H1 (cell line): Measurements from ENCODE around the gene MACROD2. TPM values are rescaled to one million over a fixed set of nuclear protein-coding genes. Genes with fewer than 3 reads are reported as not detected.

Source experiments
- ATF3 ChIP-seq: IDR thresholded peaks from 2 replicates; pipeline ENCODE4 v1.6.1; 2011; ENCODE audit warnings: low read depth, mild to moderate bottlenecking, low read length; ENCODE audit not compliant: insufficient read depth
- GTF2F1 ChIP-seq: IDR thresholded peaks from 2 replicates; pipeline ENCODE4 v1.6.1; 2012; ENCODE audit warnings: low read depth, low read length, improper control_type of control experiment, borderline replicate concordance
- POLR2AphosphoS5 ChIP-seq: IDR thresholded peaks from 2 replicates; pipeline ENCODE4 v1.6.1; 2011; ENCODE audit warnings: low read depth, low read length
- RFX5 ChIP-seq: IDR thresholded peaks from 2 replicates; pipeline ENCODE4 v1.6.1; 2011; ENCODE audit warnings: low read depth, low read length, improper control_type of control experiment, borderline replicate concordance
- RXRA ChIP-seq: IDR thresholded peaks from 2 replicates; pipeline ENCODE4 v1.6.1; 2011; ENCODE audit warnings: low read depth, mild to moderate bottlenecking, low read length, moderate library complexity; ENCODE audit not compliant: insufficient read depth
- polyA plus RNA-seq, 7 experiments: library from polyadenylated mRNA; depleted of rRNA in 3 of 7; stranded (reverse) in 5 of 7; unstranded in 2 of 7; fragments of >200 nt in 5 of 7; fragments of 200-250 nt in 2 of 7; gene quantifications; 1 replicate in 5 of 7; 2 replicates in 1 of 7; 4 replicates in 1 of 7; pipeline versions ENCODE4 v1.2.1 to v1.2.3, GENCODE V29; 2011 to 2013; ENCODE audit warnings: missing spikeins in 2 of 7, mixed read lengths in 2 of 7
- total RNA-seq: library from RNA; stranded (reverse); fragmentation: NEBNext Ultra II Directional; extraction: Animal tissue kit (Norgen Biotek cat#: 25700); gene quantifications from 2 replicates; pipeline ENCODE4 v1.2.1, GENCODE V29; 2021

The MACROD2 gene
- total and polyA plus RNA-seq, 2 of the 8 experiments (the other 6 are each of a cell fraction or from before 2014, with no cell fraction given): 0.70 to 3.9 TPM

DNA sequence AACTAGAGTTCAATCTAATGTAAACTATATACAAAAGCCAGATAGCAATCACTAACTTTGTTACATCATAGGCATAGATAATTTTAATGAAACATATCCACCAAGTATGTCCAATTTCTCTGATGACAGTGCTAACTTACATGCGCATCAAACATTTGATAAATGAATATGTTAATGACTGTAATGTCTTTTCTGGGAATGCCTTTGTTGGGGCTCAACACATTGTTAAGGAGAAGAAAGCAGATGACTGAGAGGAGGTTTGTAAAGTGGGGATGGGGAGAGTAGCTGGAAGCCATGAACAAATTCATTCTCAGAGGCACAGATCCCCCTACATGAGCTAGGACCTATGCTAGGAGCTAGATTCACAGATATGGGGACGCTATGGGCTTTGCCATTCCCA, 1627.9 kb downstream of the MACROD2 start (continued):
- no peak for TF ChIP-seq POLR2AphosphoS5
- no peak for TF ChIP-seq RXRA
- no peak for TF ChIP-seq RFX5
- no peak for TF ChIP-seq ATF3
- no peak for TF ChIP-seq GTF2F1
